ENCODE results near the gene TBC1D22A. TPM values are rescaled to one million over a fixed set of nuclear protein-coding genes. Genes with fewer than 3 reads are reported as not detected.

The TBC1D22A gene
- total RNA-seq, 1 donor from 2014 or later: 18.9 TPM

DNA sequence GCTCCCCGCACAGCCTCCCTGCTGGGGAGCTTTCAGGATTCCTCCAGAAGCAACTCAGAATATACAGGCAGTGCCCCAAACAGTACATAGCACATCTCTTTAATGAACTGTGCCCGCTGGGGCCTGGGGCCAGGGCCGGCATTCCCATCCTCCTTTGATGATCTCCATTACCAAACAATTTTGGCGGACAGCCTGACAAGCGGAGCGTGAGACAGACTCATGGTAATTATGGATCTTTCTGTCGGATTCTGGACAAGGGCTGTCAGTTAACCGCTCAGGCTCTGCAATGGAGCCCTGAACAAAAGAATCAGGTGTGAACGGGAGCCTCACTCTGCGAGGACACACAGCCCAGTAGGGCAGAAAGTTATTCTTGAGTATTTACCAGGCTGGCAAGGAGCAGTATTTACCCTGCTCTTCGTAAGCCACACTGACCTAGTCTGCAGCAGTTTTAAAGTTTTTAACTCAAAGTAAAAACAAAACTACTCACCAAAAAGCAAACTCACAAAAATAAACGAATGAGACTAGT is 174.0 kb downstream of the TBC1D22A start:
- H3K27ac Mint-ChIP-seq (ENCODE audit: unreplicated experiment): no peak overlapping the region
- no peak for DNase-seq (ENCODE audit: low spot score)

DNA sequence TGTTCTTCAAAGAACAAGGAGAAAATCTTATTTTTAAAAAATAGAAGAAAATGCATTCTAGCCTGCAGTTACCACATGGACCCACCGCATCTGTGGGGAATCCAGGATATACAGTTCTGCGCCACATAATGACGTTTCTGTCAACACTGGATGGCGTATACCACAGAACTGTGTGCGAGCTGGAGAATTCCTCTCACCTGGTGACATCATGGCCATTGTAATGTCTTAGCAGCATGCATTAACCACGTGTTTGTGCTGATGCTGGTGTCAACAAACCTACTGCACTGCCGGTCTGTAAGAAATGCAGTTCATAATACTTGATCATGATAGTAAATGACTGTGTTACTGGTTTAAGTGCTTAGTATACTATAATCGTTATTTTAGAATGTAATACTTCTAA is 174.7 kb downstream of the TBC1D22A start:
- Mint-ChIP-seq H3K4me3 (ENCODE audit: unreplicated experiment) (no peak overlapping the region), H3K36me3 (ENCODE audit: low read depth) (no peaks in the 10 kb centered on the region), H3K4me1 (ENCODE audit: low read depth) (peaks cover 23% of the 10 kb centered on the region), H3K9me3 (ENCODE audit: low read depth) (no peaks in the 10 kb centered on the region), H3K27me3 (ENCODE audit: low read depth) (no peaks in the 10 kb centered on the region), H3K27ac (ENCODE audit: unreplicated experiment) (no peak overlapping the region)
- TF ChIP-seq, protein P1, sequence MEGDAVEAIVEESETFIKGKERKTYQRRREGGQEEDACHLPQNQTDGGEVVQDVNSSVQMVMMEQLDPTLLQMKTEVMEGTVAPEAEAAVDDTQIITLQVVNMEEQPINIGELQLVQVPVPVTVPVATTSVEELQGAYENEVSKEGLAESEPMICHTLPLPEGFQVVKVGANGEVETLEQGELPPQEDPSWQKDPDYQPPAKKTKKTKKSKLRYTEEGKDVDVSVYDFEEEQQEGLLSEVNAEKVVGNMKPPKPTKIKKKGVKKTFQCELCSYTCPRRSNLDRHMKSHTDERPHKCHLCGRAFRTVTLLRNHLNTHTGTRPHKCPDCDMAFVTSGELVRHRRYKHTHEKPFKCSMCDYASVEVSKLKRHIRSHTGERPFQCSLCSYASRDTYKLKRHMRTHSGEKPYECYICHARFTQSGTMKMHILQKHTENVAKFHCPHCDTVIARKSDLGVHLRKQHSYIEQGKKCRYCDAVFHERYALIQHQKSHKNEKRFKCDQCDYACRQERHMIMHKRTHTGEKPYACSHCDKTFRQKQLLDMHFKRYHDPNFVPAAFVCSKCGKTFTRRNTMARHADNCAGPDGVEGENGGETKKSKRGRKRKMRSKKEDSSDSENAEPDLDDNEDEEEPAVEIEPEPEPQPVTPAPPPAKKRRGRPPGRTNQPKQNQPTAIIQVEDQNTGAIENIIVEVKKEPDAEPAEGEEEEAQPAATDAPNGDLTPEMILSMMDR (IDR thresholded peaks at IDR 0.05): no peak
- no peak for DNase-seq (ENCODE audit: low spot score)

More for the DNA sequence above, 174.0 kb downstream of the TBC1D22A start:
- peaks cover 30% of the 10 kb centered on the region for H3K4me1 Mint-ChIP-seq (ENCODE audit: low read depth)
- TF ChIP-seq, protein P1 (IDR thresholded peaks at IDR 0.05): no peak
- H3K27me3 Mint-ChIP-seq (ENCODE audit: low read depth): no peaks in the 10 kb centered on the region
- H3K4me3 Mint-ChIP-seq (ENCODE audit: unreplicated experiment): no peak overlapping the region
- peaks cover 2% of the 10 kb centered on the region for H3K36me3 Mint-ChIP-seq (ENCODE audit: low read depth)
- no peaks in the 10 kb centered on the region for H3K9me3 Mint-ChIP-seq (ENCODE audit: low read depth)

DNA sequence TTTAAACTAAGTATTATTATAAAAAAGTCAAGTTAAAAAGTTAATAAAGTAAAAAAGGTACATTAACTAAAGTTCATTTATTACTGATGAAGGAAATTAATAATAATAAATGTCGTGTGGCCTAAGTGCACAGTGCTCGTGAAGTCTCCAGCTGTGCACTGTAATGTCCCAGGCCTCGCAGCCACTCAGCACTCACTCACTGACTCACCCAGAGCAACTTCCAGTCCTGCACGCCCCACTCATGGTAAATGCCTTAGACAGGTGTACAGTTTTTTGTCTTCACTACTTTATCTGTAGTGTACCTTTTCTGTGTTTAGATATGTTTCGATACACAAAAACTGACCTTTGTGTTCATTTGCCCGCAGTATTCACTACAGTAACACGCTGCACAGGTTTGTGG is 175.5 kb downstream of the TBC1D22A start:
- DNase-seq (ENCODE audit: low spot score): no peak
- Mint-ChIP-seq H3K36me3 (ENCODE audit: low read depth) (peaks cover 2% of the 10 kb centered on the region), H3K27me3 (ENCODE audit: low read depth) (no peaks in the 10 kb centered on the region), H3K9me3 (ENCODE audit: low read depth) (no peaks in the 10 kb centered on the region), H3K4me3 (ENCODE audit: unreplicated experiment) (no peak overlapping the region), H3K4me1 (ENCODE audit: low read depth) (peaks cover 31% of the 10 kb centered on the region), H3K27ac (ENCODE audit: unreplicated experiment) (no peak overlapping the region)
- TF ChIP-seq, protein P1 (IDR thresholded peaks at IDR 0.05): no peak

DNA sequence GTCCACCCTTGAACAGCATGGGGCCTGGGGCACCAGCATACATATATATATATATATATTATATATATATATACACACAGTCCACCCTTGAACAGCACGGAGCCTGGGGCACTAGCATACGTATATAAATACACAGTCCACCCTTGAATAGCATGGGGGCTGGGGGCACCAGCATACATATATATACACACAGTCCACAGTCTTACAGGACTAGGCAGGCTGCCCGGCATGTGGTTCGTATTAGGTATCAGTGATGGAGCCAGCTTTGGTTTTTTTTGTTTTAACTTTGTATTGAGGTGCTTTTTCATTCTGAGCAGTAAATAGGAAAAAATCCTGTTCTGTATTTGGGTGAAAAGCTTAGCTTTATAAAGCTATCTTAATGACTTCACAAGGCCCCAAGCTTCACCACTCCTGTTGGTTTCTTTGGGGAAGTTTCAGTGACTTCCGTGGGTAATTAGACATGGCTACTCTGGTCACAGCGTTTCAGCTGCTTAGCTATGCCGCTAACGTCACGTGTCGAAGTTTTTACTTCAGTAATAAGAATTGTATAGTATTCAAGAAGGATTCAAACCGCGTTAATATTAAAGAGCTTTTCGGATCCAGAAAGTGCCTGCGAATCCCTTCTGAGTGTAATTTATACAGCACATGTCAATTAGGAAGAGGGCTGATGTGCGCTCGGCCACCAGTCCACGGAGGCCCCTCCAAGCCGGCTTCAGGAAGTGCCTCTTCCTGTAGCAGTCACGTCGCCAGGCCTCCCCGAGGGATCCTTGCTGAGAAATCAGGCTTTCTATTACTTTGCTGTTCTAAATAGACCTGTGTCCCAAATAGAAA is 179.7 kb downstream of the TBC1D22A start:
- Mint-ChIP-seq H3K27ac (ENCODE audit: unreplicated experiment) (no peak overlapping the region), H3K27me3 (ENCODE audit: low read depth) (no peaks in the 10 kb centered on the region), H3K36me3 (ENCODE audit: low read depth) (peaks cover 2% of the 10 kb centered on the region), H3K9me3 (ENCODE audit: low read depth) (no peaks in the 10 kb centered on the region), H3K4me3 (ENCODE audit: unreplicated experiment) (no peak overlapping the region), H3K4me1 (ENCODE audit: low read depth) (peaks cover 8% of the 10 kb centered on the region)
- TF ChIP-seq, protein P1 (IDR thresholded peaks at IDR 0.05): no peak
- no peak for DNase-seq (ENCODE audit: low spot score)

DNA sequence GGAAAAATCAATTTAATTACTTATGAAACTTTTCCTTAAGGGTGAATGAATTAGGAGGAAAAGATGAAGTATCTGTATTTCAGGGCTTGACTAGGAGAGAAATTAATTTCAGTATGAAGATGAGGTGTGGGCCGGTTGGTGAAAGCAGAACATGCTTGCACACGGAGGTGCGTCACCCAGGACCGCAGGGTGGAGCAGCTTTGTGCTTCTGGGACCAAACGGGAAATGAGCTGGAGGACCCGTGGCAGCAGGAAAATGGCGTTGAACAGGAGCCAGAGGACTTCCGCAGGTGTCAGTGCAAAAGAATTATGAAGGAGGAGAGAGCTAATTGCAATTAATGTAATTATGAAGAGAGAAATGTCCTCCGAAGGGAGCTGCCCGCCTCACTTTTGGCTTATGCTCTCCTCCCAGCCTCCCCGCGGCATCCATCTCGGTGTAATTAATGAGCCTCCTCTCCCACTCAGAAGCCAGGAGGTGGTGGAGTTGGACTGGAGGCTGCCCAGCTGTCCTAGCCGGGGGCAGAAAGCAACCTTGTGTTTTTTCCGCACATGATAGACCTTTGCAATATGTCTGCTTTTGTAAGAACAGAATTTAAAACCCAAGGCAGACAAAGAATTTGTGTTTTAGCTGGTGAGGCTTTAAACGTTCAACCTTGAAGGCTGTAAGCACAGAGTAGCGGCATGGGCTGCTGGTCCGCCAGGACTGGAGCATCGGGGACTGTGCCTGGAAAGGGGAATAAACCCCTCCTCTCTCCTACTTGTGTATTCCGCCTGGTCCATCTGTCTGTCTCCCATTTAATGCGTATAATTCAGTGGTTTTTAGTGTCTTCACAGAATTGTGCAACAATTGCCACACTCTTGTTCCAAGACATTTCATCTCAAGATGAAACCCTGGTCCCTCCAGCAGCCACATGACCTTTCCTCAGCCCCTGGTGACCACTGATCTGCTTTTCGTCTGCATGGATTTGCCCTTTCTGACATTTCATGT is 180.6 kb downstream of the TBC1D22A start:
- Mint-ChIP-seq H3K36me3 (ENCODE audit: low read depth) (peaks cover 2% of the 10 kb centered on the region), H3K4me3 (ENCODE audit: unreplicated experiment) (no peak overlapping the region), H3K4me1 (ENCODE audit: low read depth) (peaks cover 8% of the 10 kb centered on the region)

More for the DNA sequence above, 180.6 kb downstream of the TBC1D22A start:
- no peaks in the 10 kb centered on the region for H3K9me3 Mint-ChIP-seq (ENCODE audit: low read depth)
- no peaks in the 10 kb centered on the region for H3K27me3 Mint-ChIP-seq (ENCODE audit: low read depth)
- TF ChIP-seq, protein P1 (IDR thresholded peaks at IDR 0.05): no peak
- no peak overlapping the region for H3K27ac Mint-ChIP-seq (ENCODE audit: unreplicated experiment)
- no peak for DNase-seq (ENCODE audit: low spot score)
